ENCODE results near the gene FGF14. TPM values are rescaled to one million over a fixed set of nuclear protein-coding genes. Genes with fewer than 3 reads are reported as not detected.

Gene FGF14
- total RNA-seq, 1 experiment from 2014 or later = 0.22 TPM

DNA sequence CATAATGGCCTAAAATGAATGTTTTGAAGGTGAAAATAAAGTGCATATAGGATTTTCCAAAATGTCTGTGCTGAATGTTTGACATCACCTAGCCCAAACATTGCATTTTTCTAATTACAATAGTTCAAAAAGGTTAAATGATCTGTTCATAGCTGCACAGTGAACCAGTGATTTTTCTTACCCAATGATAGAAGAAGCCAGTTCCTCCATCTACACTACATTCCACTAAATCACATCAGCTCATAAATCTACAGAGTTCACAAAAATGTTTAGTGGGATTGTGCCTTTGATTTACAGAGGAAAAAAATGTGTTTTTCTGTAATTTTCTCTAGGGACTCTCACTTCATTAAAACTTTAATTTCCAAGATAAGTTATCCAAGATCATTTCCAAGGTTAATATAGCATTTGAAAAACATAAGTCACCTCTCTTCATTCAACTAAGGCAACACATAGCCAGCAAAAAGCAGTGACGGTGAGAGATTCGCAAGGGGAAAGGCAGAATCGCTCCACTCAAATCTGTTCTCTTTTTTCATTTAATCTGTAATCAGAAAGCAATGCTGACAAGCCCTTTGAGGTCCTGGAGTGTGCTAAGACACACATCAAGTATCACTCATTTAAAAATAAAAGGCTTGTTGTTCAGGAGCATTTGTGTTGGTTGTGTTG lies 194.0 kb downstream of the FGF14 start:
- Mint-ChIP-seq H3K4me1 (peaks cover 8 to 9% of the 10 kb centered on the region in 2 experiments), H3K9me3 (no peaks in the 10 kb centered on the region), H3K27ac (no peak overlapping the region), H3K36me3 (ENCODE audit: insufficient read depth in 1 of 3, low read depth in 3 of 3) (no peaks in the 10 kb centered on the region), H3K4me3 (no peak overlapping the region), H3K27me3 (ENCODE audit: low read depth) (no peaks in the 10 kb centered on the region)
- DNase-seq = no peak
- H2BK120ac ChIP-seq (ENCODE audit: low read depth, low read length, poor library complexity, severe bottlenecking) = no peak overlapping the region
- no peak overlapping the region for H2AFZ ChIP-seq (ENCODE audit: low read length)
- H2BK12ac ChIP-seq (ENCODE audit: insufficient read length, low read depth, low read length) = no peak overlapping the region
- H3K27me3 ChIP-seq (ENCODE audit: insufficient read depth, low read length) = no peaks in the 10 kb centered on the region
- H2BK20ac ChIP-seq (ENCODE audit: low read depth, low read length, poor library complexity, severe bottlenecking) = no peak overlapping the region
- no peak overlapping the region for H2AK5ac ChIP-seq (ENCODE audit: insufficient read length, low read length)
- no peaks in the 10 kb centered on the region for H3K23me2 ChIP-seq (ENCODE audit: insufficient read length, low read depth, low read length, poor library complexity, severe bottlenecking)
- no peak overlapping the region for H3K4me2 ChIP-seq (ENCODE audit: insufficient read depth, insufficient read length, low read length)
- H3K18ac ChIP-seq (ENCODE audit: insufficient read length, low read depth, low read length) = no peak overlapping the region
- TF ChIP-seq, protein P1, sequence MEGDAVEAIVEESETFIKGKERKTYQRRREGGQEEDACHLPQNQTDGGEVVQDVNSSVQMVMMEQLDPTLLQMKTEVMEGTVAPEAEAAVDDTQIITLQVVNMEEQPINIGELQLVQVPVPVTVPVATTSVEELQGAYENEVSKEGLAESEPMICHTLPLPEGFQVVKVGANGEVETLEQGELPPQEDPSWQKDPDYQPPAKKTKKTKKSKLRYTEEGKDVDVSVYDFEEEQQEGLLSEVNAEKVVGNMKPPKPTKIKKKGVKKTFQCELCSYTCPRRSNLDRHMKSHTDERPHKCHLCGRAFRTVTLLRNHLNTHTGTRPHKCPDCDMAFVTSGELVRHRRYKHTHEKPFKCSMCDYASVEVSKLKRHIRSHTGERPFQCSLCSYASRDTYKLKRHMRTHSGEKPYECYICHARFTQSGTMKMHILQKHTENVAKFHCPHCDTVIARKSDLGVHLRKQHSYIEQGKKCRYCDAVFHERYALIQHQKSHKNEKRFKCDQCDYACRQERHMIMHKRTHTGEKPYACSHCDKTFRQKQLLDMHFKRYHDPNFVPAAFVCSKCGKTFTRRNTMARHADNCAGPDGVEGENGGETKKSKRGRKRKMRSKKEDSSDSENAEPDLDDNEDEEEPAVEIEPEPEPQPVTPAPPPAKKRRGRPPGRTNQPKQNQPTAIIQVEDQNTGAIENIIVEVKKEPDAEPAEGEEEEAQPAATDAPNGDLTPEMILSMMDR (conservative IDR thresholded peaks at IDR 0.05) = no peak
- H2BK5ac ChIP-seq (ENCODE audit: insufficient read length, low read length) = no peak overlapping the region
- H3K4me1 ChIP-seq (ENCODE audit: insufficient read depth, low read length) = no peaks in the 10 kb centered on the region; the same call in 1 of the 2 replicates
- no peak overlapping the region for H4K91ac ChIP-seq (ENCODE audit: insufficient read length, low read depth, low read length)
- no peak overlapping the region for H3K56ac ChIP-seq (ENCODE audit: insufficient read length, low read depth, low read length)
- no peak overlapping the region for H3K9ac ChIP-seq (ENCODE audit: extremely low read depth, insufficient read length, low read length)
- no peak overlapping the region for H4K8ac ChIP-seq (replicated peaks; ENCODE audit: insufficient read length, low read depth, low read length)
- H3K9me3 ChIP-seq (ENCODE audit: control insufficient read depth, low read depth, low read length) = no peaks in the 10 kb centered on the region
- no peak overlapping the region for H3K27ac ChIP-seq (ENCODE audit: insufficient read length, low read depth, low read length)
- H4K5ac ChIP-seq (ENCODE audit: insufficient read length, low read depth, low read length) = no peak overlapping the region
- H3K79me2 ChIP-seq (ENCODE audit: insufficient read depth, low read length) = no peaks in the 10 kb centered on the region
- no peaks in the 10 kb centered on the region for H3K79me1 ChIP-seq (ENCODE audit: insufficient read depth, low read depth, low read length, poor library complexity, severe bottlenecking)
- no peak overlapping the region for H3K14ac ChIP-seq (ENCODE audit: insufficient read depth, low read length)
- H3K4ac ChIP-seq (ENCODE audit: low read depth, low read length) = no peak overlapping the region
- no peak overlapping the region for H2BK15ac ChIP-seq (ENCODE audit: low read depth, low read length)
- no peak overlapping the region for H3T11ph ChIP-seq (ENCODE audit: low read length)
- H3K23ac ChIP-seq (ENCODE audit: insufficient read length, low read depth, low read length) = no peak overlapping the region
- no peaks in the 10 kb centered on the region for H4K20me1 ChIP-seq (ENCODE audit: control insufficient read depth, insufficient read depth, insufficient read length)
- no CpG with 5 or more reads among the region's 3 CpGs for WGBS (ENCODE audit: extremely low coverage, insufficient read length, low lambda C conversion rate)

Measured in H9 (cell line).